GM12873 (cell line): ENCODE results near the gene GTPBP4.

Experiments used
- CTCF ChIP-seq: IDR thresholded peaks from 2 replicates; pipeline ENCODE4 v1.5.1; 2012; ENCODE audit warnings: low read depth, mild to moderate bottlenecking, moderate library complexity, low read length, control low read depth; ENCODE audit not compliant: insufficient read depth; ENCODE audit errors: missing control alignments

The GTPBP4 gene

GRCh38 chr10:1020460-1020859 lies 32.2 kb downstream of the GTPBP4 start:
- no peak for TF ChIP-seq CTCF

GRCh38 chr10:1020958-1021357 lies 32.7 kb downstream of the GTPBP4 start:
- no peak for TF ChIP-seq CTCF

GRCh38 chr10:1022413-1022812 lies 34.2 kb downstream of the GTPBP4 start:
- TF ChIP-seq CTCF, result no peak

GRCh38 chr10:1024103-1024502 lies 35.9 kb downstream of the GTPBP4 start:
- TF ChIP-seq CTCF, result no peak

GRCh38 chr10:1025683-1026082 lies 37.4 kb downstream of the GTPBP4 start, which contains the start of gene IDI2:
TSS of gene IDI2 (minus strand) at chr10:1025859. CDS start at chr10:1024723, 1,136 bp downstream.
- TF ChIP-seq CTCF, result no peak

- no peak for TF ChIP-seq CTCF
These were observed 38.3 kb downstream of the GTPBP4 start for GRCh38 chr10:1026578-1026977.

GRCh38 chr10:1029838-1030237 lies 41.6 kb downstream of the GTPBP4 start:
- TF ChIP-seq CTCF, result no peak
